Cerebellar cortex (tissue), 1 donor: Measurements from ENCODE around the gene PITPNM2.
"Not testable (repeated sequence)": the region's sequence is repeated elsewhere in the genome, so short reads cannot be mapped to it uniquely, and the experiment has no call there.

Source experiments
- DNase-seq: peaks from one replicate; pipeline ENCODE4 v3.0.0-alpha.2; 2015; ENCODE audit warnings: low spot score

The PITPNM2 gene

DNA sequence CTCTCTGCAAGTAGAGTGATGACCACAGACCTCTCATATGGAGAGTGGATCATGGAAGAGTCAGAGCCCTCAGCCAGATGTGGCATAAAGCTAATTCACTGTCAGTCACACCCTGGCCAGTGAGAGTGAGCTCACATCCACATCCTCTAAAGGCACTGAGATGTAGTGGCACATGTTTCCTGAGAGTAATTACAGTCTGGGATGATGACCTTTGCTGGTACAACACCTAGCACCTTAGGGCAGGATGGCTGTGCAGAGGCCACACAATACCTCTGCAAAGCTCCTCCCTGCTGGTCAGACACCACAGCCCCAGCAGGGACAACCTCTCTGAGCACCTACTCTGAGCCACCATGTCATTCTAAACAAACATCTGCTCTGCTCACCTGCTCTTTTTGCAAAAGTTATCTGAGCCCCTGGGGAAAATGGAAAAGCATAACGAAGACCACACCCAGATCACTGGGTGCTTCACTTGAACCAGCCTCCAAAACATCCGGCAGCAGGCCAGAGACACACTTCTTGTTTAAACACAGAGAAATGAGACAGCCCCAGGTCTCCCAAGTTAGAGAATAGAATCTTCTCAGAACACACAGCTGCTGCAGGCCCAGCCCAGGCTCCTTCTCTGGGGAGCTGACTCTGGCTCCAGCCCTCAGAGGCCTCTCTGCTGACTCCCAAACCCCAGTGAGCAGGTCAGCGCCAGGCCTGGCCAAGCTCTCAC lies 30.3 kb downstream of the PITPNM2 start:
- no peak for DNase-seq

DNA sequence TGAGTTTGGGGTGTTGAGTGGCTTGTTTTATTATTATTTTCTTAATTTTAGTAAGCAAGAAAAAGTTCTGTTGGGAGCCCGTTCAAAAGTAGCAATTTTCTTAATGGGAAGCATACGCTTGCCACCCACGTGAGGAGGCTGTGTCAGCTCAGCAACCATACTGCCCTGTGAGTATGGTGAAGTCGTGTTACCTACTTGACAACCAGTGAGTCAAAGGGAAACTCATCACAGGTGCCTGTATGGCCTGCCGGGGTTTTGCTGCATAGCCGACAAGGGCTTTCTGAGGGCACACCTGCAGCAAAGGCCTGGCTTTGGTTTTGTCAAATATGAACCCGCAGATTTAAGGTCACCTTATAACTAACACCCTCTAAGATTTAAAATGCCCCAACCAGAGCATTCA lies 31.1 kb downstream of the PITPNM2 start:
- DNase-seq: no peak

DNA sequence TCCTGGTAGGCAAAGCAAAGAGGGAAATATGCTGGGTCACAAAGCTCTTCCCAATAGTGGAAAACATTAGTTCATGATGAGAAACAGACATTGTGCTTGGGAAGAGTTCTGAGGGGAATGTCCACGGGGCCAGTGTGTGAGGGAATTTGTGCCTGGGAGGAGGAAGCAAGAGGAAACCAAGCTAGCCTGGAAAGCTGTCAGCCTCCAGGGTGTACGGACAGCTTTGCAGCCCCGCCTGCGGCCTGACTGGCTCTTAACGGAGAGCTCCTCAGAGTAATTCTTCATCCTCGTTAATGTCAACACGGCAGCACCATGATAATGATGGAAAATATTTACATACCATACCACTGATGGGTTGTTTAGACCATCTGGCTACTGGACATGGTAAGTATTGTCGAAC lies 32.4 kb downstream of the PITPNM2 start:
- no peak for DNase-seq

DNA sequence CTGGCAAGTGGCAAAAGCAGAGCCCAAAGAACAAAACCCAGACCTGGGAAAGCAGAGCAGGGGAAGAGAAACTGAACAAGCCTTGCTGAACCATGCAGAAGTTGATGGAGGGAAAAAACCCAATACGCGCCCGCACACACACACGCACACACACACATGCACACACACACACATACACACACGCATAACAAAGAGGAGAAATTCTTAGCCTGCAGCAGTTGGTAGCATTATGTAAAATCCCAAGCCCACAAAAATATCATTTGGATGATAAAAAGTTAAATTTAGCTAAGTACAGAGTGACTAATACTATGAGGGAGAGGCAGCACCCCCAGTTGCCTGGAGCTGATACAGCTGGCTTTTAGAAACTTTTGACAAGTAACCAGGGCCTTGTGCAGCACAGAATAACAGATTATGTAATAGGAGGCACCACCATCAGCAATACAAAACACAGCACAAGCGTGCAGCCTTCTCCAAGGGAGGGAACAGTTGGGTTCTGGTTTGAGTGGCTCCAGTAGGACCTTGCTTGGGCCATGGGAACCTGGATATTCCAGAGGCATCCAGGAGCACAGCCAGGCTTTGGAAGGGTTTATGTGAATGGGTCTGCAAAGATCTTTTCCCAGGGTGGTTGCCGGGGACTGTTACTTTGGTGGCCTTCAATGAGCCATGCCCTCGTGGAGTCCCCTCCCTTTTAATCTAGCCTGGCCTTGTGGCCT lies 35.3 kb downstream of the PITPNM2 start:
- peak; percentile 46 for DNase-seq

DNA sequence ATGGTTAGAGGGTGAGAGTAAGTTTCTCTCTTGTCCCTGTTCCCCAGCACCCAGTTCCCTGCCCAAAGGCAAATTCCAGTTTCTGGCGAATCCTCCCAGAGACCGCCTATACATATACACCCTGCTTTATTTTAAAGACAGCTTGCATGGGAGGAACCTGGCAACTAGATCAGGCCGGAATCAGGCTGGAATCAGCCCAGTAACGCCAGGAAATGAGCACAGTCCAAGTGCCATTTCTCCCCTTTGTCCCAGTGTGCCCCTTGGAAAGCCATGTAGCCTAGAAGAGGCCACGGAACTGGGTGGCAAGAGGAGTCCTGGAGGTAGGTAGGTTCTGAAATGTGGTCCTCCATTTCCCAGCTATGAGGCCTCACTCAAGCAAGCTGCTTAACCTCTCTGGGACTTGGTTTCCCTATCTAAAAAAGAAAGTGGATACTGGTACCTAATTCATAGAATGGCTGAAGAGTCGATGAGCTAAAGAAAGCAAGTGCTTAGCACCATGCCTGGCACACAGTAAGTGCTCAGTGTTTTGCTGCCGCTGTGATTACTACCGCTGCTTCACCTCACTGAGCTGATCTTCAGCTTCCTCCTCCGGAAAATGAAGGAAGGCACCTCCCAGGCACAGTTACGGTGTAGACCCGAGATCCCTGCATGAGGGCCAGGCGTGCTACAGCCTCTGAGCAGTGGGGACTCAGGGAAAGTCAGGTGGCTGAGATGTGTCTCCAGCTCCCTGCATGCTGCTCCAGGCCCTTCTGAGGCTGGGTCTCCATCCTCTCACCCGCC lies 36.4 kb downstream of the PITPNM2 start:
- DNase-seq: peak; percentile 56

DNA sequence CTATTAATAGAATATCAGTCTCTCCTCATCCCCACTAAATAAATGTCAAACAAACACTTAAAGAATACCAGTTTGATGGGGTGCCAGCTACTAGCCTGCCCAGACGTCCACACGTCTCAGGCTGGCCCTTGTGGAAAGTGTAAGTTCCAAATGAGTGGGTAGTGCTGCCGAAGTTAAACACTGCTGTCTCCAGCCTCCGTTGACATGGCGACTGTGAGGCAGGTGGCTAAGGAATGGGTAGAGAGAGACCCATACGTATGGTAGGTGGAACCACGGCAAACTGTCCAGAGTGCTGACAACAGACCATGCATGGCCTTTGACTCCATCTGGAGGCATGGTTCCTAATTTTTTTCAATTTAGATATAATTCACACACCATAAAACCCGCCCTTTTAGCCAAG lies 37.9 kb downstream of the PITPNM2 start:
- no peak for DNase-seq

DNA sequence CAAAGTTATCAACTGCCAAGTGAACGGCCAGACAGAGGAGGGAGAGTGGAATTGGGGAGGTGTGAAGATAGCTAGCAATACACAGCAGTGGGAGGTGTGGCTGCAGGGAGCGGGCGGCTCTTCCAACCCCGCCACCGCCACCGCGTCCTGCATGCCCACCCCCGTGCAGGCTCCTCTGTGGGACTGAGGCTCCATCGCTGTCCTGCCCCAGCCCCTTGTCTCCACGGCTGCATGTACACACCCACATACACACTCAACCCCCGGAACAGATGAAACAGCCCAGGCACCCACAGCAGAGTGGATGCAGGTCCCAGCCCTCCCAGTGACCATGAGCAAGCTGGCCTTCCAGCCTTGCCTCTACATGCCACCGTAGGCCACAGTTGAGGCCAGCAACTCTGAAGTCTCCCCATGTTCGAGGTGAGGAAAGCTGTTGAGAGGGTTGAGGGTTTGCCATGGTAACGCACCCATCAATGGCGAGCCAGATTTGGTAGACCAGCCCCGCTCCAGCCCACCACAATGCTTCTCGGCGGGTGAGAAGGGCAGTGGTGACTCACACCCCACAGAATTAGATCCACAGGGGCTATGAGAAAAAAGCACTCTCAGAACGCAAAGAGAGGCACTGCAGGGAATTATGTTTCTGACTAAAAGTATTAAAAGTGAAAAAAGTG lies 39.3 kb downstream of the PITPNM2 start:
- DNase-seq: no peak

DNA sequence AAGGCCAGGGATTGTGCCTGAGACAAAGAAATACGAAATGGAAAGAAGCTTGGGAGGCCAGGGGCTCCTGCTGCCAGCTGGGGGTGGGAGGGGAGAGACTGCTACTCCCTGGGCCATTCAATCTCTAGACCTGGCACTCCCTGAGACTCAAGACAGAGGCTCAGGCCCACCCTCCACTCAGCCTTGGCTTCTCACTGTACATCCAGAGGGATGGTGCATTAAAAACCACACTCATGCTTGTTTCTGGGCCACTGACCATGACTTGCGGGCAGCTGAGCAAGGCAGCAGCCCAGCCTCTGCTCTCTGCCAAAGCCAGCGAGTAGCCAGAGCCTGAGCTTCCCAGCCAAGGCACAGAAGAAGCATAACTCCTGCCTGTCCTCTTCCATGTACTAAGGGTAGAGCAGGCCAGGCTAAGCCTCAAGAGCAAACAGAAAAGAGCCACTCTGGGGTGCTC lies 41.5 kb downstream of the PITPNM2 start:
- DNase-seq: peak; percentile 64

DNA sequence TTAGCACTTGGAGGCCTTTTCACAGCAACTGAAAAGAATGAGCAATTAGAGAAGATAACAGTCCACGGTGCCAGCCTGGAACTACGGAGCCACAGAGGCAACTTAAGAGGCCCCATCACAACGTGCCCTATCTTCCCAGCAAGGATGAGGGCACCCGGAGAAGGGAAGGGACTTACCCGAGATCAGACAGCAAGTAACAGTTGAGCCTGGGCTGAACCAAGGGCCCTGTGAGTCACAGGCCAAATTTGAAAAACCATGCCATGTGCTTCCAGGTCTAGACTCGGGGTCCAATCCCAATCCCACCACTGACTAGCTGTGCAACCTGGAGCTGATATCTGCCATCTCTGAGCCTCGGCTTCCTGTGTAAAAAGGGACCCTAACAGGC lies 42.2 kb downstream of the PITPNM2 start:
- no peak for DNase-seq

DNA sequence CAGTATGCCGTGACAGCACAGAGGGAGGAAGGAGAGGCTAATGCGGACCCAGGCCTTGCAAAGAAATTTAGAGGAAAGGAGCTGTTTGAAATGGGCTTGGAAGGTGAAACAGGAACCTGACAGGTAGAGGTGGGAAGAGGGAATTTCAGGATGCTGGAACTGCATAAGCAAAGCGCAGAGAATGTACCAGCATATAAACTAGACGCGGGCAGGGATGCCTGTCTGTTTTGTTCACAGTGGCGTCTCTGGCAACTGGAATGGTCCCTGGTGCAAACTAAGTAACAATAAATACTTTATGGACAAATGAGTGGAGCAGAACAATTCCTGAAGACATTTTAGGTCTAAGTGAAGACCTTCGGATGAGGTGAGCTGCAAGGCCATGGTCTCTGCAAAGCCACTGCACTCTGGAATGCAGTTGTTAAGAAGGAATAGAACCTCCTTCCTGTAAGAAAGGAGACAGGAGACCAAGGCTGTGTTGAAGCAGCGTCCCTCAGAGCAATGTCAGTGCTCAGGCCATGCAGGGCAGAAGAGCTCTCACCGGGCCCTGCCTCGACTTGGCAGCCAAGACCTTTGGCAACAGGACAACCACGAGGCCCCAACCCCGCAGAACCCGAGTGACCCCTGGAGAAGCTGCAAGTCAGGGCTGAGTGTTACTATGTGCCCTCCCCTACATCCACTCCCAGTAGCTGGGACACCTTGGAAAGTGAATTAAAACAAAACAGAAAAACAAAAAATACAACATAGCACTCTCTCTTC lies 42.8 kb downstream of the PITPNM2 start:
- DNase-seq: no peak

DNA sequence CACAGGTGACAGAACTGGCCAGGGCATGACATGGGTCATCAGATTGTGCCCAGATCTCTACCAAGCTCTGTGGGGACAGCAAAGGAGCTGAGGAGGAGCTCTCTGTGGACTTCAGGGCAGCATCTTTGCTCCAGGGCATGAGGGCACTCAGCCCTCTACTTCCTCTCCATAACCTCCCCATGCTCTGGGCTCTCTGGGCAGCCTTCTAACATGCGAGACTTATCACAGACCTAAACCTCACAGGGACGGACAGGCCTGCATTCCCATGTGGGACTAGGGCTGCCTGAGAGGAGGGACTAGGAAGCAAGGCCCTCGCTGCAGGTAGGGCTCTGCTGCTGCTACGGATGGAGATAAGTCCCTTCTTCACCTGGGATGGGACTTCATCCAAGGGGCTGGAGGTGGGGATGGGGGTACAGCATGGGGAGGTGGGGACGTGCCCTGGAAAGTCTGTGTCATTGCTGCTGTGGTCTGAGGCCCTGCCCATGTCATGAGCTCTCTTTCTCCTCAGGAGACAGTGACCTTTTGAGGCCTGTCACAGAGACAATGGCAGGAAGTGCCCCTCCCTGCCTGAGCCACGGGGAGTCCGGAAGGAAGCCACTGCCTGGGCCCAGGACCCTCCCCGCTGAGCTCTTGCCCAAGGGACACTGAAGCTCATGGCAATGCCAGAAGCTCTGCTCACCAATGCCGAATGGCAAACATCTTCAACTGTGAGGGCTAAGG lies 44.1 kb downstream of the PITPNM2 start:
- no peak for DNase-seq

DNA sequence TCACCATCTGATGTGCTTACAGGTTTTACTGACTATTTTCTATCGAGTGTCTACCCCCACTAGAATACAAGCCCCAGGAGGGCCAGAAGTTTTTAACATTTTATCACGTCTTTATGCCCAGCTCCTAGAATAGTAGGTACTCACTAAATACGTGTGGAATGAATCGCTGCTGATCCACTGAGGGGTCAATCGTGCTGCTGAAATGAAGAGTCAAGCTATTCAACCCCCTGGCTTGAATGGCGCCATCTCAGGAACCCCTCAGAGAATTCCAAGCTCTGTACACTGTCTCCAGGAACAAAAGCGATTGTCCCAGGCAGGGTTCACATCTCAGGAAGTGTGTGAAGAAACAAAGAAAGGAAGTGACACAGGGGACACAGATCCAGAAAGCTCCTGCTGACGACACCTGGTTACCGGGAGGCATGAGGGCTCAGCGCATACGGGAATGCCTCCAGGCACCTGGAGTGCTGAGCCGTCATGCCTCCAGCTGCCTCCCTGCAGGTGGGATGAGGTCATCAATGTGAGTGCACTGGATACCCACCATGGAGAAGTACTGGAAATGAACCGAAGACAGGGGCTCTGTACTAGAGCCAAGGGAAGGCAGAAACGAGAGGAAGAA lies 45.6 kb downstream of the PITPNM2 start:
- DNase-seq: no peak

DNA sequence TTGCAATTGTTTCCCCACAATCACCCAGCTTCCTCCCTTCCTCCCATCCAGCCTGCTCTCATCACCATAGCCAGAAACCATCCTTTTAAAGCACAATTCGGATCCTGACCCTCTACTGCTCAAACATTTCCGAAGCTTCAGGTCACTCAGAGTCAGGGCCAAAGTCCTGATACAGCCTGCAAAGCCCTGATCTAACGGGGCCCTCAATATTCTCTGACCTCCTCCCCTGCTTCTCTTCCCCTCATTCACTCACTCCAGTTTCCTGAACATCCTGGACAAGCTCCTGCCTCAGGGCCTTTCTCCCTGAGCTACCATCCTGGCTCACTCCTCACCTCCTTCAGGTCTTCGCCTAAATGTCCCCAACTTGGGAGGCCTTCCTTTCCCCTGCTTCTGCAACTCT lies 46.1 kb downstream of the PITPNM2 start:
- DNase-seq: no peak

DNA sequence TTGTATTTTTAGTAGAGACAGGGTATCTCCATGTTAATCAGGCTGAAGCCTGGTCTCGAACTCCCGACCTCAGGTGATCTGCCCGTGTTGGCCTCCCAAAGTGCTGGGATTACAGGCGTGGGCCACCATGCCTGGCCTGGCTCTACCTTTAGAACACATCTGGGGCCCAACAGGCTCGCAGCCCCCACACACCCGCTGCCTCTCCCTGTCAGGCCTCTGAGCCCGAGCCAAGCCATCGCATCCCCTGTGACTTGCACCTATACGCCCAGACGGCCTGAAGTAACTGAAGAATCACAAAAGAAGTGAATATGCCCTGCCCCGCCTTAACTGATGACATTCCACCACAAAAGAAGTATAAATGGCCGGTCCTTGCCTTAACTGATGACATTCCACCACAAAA lies 46.8 kb downstream of the PITPNM2 start:
- DNase-seq: not testable (repeated sequence)

DNA sequence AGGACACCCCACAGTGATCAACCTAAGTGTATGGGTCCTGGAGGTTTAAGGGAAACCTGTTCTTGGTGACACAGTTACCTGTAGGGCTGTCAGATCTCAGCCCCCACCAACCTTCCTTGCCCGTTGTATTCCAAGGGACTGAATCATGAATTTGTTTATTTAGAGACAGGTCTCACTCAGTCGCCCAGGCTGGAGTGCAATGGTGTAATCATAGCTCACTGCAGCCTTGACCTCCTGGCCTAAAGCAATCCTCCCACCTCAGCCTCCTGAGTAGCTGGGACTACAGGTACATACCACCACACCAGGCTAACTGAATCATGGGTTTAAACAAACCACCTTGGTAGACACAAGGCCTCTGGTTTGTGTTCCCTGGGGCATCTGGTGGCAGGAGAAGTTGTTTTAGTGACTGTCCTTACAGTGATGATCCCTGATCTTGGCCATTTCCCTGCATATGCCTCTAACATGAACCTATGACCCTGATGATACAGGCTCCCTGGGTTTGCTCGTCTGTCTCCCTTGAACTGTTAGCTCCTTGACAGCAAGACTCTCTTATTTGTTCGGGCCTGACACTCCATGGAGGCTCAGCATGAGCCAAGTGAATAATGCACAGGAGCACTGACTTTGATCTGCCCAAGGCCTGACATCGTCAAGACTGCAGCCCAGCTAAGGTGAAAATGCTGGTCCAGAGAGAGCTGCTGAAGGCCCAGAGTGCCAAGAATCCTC lies 47.9 kb downstream of the PITPNM2 start:
- DNase-seq: no peak

DNA sequence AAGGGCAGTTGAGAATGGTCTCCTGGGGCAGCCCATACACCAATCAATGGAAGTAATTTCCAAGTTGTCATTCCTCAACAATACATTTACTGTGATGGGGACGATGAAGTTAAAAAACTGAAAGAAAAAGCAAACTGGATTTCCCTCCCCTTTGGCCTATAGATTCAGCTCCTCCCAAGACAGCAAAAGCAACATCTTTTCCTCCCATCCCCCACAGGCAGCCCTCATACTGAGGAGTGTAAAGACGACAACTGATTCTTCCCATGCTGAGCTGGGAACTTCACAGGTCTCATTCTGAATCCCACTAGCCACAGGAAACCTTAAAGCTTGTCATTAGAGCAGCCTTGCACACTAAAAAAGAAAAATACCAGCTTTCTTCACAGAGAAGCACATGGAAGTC lies 48.5 kb downstream of the PITPNM2 start:
- DNase-seq: no peak

DNA sequence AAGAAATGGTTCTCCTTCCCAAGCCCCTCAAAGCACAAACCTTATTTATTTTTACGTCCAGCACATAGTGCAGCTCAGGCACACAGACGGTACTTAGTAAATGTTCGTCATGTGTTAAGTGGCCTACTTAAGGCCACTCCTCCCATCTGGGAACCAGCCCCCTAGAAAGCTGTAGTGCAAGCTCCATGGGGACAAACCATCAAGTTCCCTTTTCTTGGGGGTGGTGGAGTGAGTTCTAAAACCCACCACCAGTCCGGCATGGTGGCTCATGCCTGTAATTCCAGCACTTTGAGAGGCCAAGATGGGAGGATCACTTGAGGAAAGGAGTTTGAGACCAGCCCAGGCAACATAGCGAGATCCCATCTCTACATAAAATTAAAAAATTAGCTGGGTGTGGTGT lies 49.4 kb downstream of the PITPNM2 start:
- no peak for DNase-seq
